SJSA1 (cell line): Measurements from ENCODE around the gene CCL19. TPM values are rescaled to one million over a fixed set of nuclear protein-coding genes. Genes with fewer than 3 reads are reported as not detected.

Source experiments
- DNase-seq, 2 experiments: peaks; one replicate each; pipeline ENCODE4 v3.0.0-alpha.2; 2015 to 2020; ENCODE audit warnings: low spot score in 2 of 2, low read depth in 1 of 2
- H3K27ac ChIP-seq: fragments of 250-450 bp; sonication (Bioruptor Pico); 2 replicates; pipeline ENCODE4 v1.5.1; 2020; ENCODE audit warnings: mild to moderate bottlenecking, moderate library complexity
- H3K27me3 ChIP-seq: fragments of 250-450 bp; sonication (Bioruptor Pico); replicated peaks from 2 replicates; pipeline ENCODE4 v1.5.1; 2020; ENCODE audit warnings: mild to moderate bottlenecking, moderate library complexity
- H3K36me3 ChIP-seq: fragments of 250-450 bp; sonication (Bioruptor Pico); 2 replicates; pipeline ENCODE4 v1.5.1; 2020; ENCODE audit warnings: mild to moderate bottlenecking
- H3K4me1 ChIP-seq: fragments of 250-450 bp; sonication (Bioruptor Pico); replicated peaks from 2 replicates; pipeline ENCODE4 v1.6.1; 2021; ENCODE audit warnings: mild to moderate bottlenecking
- H3K4me3 ChIP-seq: fragments of 250-450 bp; sonication (Bioruptor Pico); 2 replicates; pipeline ENCODE4 v1.5.1; 2020; ENCODE audit warnings: mild to moderate bottlenecking
- H3K9me3 ChIP-seq: fragments of 250-450 bp; sonication (Bioruptor Pico); replicated peaks from 2 replicates; pipeline ENCODE4 v1.5.1; 2020; ENCODE audit warnings: mild to moderate bottlenecking
- total RNA-seq: library from RNA; depleted of rRNA; stranded (reverse); fragments of >200 nt; shearing (Covaris generic); gene quantifications from 2 replicates; pipeline ENCODE4 v1.2.3, GENCODE V29; 2014

Gene CCL19
- total RNA-seq, 1 experiment from 2014 or later: not detected

- no peaks in the 10 kb centered on the region for H3K9me3 ChIP-seq
- no peak for DNase-seq
- H3K4me3 ChIP-seq: no peak overlapping the region
- H3K4me1 ChIP-seq: no peaks in the 10 kb centered on the region
- no peaks in the 10 kb centered on the region for H3K36me3 ChIP-seq
- no peaks in the 10 kb centered on the region for H3K27me3 ChIP-seq
- no peak overlapping the region for H3K27ac ChIP-seq
Measured at GRCh38 chr9:34687276-34688030, 3.6 kb downstream of the CCL19 start.

- Histone ChIP-seq H3K4me3 (no peak overlapping the region), H3K9me3 (no peaks in the 10 kb centered on the region), H3K4me1 (no peaks in the 10 kb centered on the region), H3K27me3 (no peaks in the 10 kb centered on the region), H3K27ac (no peak overlapping the region), H3K36me3 (no peaks in the 10 kb centered on the region)
- no peak for DNase-seq
Measured at GRCh38 chr9:34686732-34687131, 4.3 kb downstream of the CCL19 start.

GRCh38 chr9:34686231-34686630 is 4.8 kb downstream of the CCL19 start:
- Histone ChIP-seq H3K9me3 (no peaks in the 10 kb centered on the region), H3K4me1 (no peaks in the 10 kb centered on the region), H3K27ac (no peak overlapping the region), H3K27me3 (no peaks in the 10 kb centered on the region), H3K4me3 (no peak overlapping the region), H3K36me3 (no peaks in the 10 kb centered on the region)
- DNase-seq: no peak

- no peaks in the 10 kb centered on the region for H3K4me1 ChIP-seq
- H3K27me3 ChIP-seq: no peaks in the 10 kb centered on the region
- no peak overlapping the region for H3K27ac ChIP-seq
- H3K36me3 ChIP-seq: no peaks in the 10 kb centered on the region
- H3K9me3 ChIP-seq: no peaks in the 10 kb centered on the region
- DNase-seq: no peak
- no peak overlapping the region for H3K4me3 ChIP-seq
Measured at GRCh38 chr9:34685591-34685990, 5.5 kb downstream of the CCL19 start.

GRCh38 chr9:34684816-34685215 is 6.3 kb downstream of the CCL19 start:
- Histone ChIP-seq H3K9me3 (no peaks in the 10 kb centered on the region), H3K4me3 (no peak overlapping the region), H3K27ac (no peak overlapping the region), H3K36me3 (no peaks in the 10 kb centered on the region), H3K27me3 (no peaks in the 10 kb centered on the region), H3K4me1 (no peaks in the 10 kb centered on the region)
- DNase-seq: no peak

GRCh38 chr9:34684145-34684544 is 6.9 kb downstream of the CCL19 start:
- Histone ChIP-seq H3K36me3 (no peaks in the 10 kb centered on the region), H3K27ac (no peak overlapping the region), H3K4me3 (no peak overlapping the region), H3K9me3 (no peaks in the 10 kb centered on the region), H3K27me3 (no peaks in the 10 kb centered on the region), H3K4me1 (no peaks in the 10 kb centered on the region)
- no peak for DNase-seq

GRCh38 chr9:34675869-34676268 is 15.2 kb downstream of the CCL19 start:
- Histone ChIP-seq H3K27me3 (no peaks in the 10 kb centered on the region), H3K4me1 (no peaks in the 10 kb centered on the region), H3K36me3 (no peaks in the 10 kb centered on the region), H3K4me3 (no peak overlapping the region), H3K9me3 (no peaks in the 10 kb centered on the region), H3K27ac (no peak overlapping the region)
- DNase-seq: no peak

GRCh38 chr9:34675048-34675714 is 15.9 kb downstream of the CCL19 start:
- no peak overlapping the region for H3K27ac ChIP-seq
- H3K4me1 ChIP-seq: no peaks in the 10 kb centered on the region
- no peaks in the 10 kb centered on the region for H3K9me3 ChIP-seq
- DNase-seq: peak; percentile 14 to 58
- no peaks in the 10 kb centered on the region for H3K27me3 ChIP-seq
- no peaks in the 10 kb centered on the region for H3K36me3 ChIP-seq
- H3K4me3 ChIP-seq: no peak overlapping the region

GRCh38 chr9:34674440-34674839 is 16.6 kb downstream of the CCL19 start:
- Histone ChIP-seq H3K4me3 (no peak overlapping the region), H3K27ac (no peak overlapping the region), H3K36me3 (no peaks in the 10 kb centered on the region), H3K4me1 (no peaks in the 10 kb centered on the region), H3K9me3 (no peaks in the 10 kb centered on the region), H3K27me3 (no peaks in the 10 kb centered on the region)
- DNase-seq: no peak

GRCh38 chr9:34671307-34671706 is 19.8 kb downstream of the CCL19 start:
- no peaks in the 10 kb centered on the region for H3K9me3 ChIP-seq
- no peak overlapping the region for H3K4me3 ChIP-seq
- H3K36me3 ChIP-seq: no peaks in the 10 kb centered on the region
- no peaks in the 10 kb centered on the region; the same call in 1 of the 2 replicates for H3K4me1 ChIP-seq
- no peak for DNase-seq
- no peaks in the 10 kb centered on the region for H3K27me3 ChIP-seq
- H3K27ac ChIP-seq: no peak overlapping the region

- no peak for DNase-seq
- Histone ChIP-seq H3K9me3 (no peaks in the 10 kb centered on the region), H3K27ac (no peak overlapping the region)
Measured at GRCh38 chr9:34669809-34670562, 21.1 kb downstream of the CCL19 start.

GRCh38 chr9:34665381-34666250 is 25.5 kb downstream of the CCL19 start:
- Histone ChIP-seq H3K27me3 (no peaks in the 10 kb centered on the region), H3K27ac (peak overlapping the region; percentile 95), H3K9me3 (no peaks in the 10 kb centered on the region), H3K4me1 (peaks cover 4% of the 10 kb centered on the region; the same call in 1 of the 2 replicates), H3K36me3 (no peaks in the 10 kb centered on the region), H3K4me3 (peak overlapping the region; percentile 68)
- DNase-seq: peak; percentile 74 to 88

More at GRCh38 chr9:34669809-34670562, 21.1 kb downstream of the CCL19 start:
- Histone ChIP-seq H3K36me3 (no peaks in the 10 kb centered on the region), H3K4me3 (no peak overlapping the region), H3K4me1 (peaks cover 2% of the 10 kb centered on the region; the same call in 1 of the 2 replicates), H3K27me3 (no peaks in the 10 kb centered on the region)

- peak in 1 of 2 experiments; percentile 7 for DNase-seq
- Histone ChIP-seq H3K27ac (no peak overlapping the region), H3K4me1 (peaks cover 4% of the 10 kb centered on the region; the same call in 1 of the 2 replicates), H3K9me3 (no peaks in the 10 kb centered on the region), H3K4me3 (peak overlapping the region; percentile 21; the same call in 1 of the 2 replicates), H3K36me3 (no peaks in the 10 kb centered on the region), H3K27me3 (no peaks in the 10 kb centered on the region)
Measured at GRCh38 chr9:34665067-34665380, 26.1 kb downstream of the CCL19 start.
